ENCODE measurements around the gene DHX32.

- TF ChIP-seq, protein P1, sequence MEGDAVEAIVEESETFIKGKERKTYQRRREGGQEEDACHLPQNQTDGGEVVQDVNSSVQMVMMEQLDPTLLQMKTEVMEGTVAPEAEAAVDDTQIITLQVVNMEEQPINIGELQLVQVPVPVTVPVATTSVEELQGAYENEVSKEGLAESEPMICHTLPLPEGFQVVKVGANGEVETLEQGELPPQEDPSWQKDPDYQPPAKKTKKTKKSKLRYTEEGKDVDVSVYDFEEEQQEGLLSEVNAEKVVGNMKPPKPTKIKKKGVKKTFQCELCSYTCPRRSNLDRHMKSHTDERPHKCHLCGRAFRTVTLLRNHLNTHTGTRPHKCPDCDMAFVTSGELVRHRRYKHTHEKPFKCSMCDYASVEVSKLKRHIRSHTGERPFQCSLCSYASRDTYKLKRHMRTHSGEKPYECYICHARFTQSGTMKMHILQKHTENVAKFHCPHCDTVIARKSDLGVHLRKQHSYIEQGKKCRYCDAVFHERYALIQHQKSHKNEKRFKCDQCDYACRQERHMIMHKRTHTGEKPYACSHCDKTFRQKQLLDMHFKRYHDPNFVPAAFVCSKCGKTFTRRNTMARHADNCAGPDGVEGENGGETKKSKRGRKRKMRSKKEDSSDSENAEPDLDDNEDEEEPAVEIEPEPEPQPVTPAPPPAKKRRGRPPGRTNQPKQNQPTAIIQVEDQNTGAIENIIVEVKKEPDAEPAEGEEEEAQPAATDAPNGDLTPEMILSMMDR (conservative IDR thresholded peaks at IDR 0.05; ENCODE audit: low read length) = no peak
- no peak for TF ChIP-seq EZH2phosphoT487 (IDR thresholded peaks at IDR 0.05; ENCODE audit: borderline replicate concordance, low read depth, low read length)
Measured at GRCh38 chr10:125827133-125827532, 54.0 kb downstream of the DHX32 start.

All from OCI-LY7 (cell line).